Upper lobe of right lung (tissue), 1 donor: ENCODE data around the gene CYP2A6. TPM values are rescaled to one million over a fixed set of nuclear protein-coding genes. Genes with fewer than 3 reads are reported as not detected.
A peak's percentile ranks its signal among the peaks of the same experiment; 100 is the strongest.

Experiments
- ATAC-seq: fragments of 200-7000 bp; cut with Tn5 transposase; one replicate; pipeline ENCODE4 v1.9.1; 2020; ENCODE audit warnings: mild to moderate bottlenecking, moderate library complexity
- DNase-seq: peaks from one replicate; pipeline ENCODE4 v3.0.0-alpha.2; 2020
- H3K27ac ChIP-seq: fragments of 200-600 bp; one replicate; pipeline ENCODE4 v1.8.0; 2022
- H3K27me3 ChIP-seq: fragments of 200-600 bp; one replicate; pipeline ENCODE4 v1.8.0; 2022; ENCODE audit warnings: mild to moderate bottlenecking
- H3K36me3 ChIP-seq: fragments of 200-600 bp; one replicate; pipeline ENCODE4 v1.8.0; 2022
- H3K4me1 ChIP-seq: fragments of 200-600 bp; one replicate; pipeline ENCODE4 v1.8.0; 2022
- H3K4me3 ChIP-seq: fragments of 200-600 bp; one replicate; pipeline ENCODE4 v1.8.0; 2022; ENCODE audit warnings: mild to moderate bottlenecking
- H3K9me3 ChIP-seq: fragments of 200-600 bp; one replicate; pipeline ENCODE4 v1.8.0; 2022
- CTCF ChIP-seq: fragments of 200-600 bp; IDR thresholded peaks from one replicate; pipeline ENCODE4 v1.8.0; 2022; ENCODE audit warnings: antibody characterized with exemption
- intact Hi-C: fragments of 100-400 bp; cut with DNase I; formaldehyde crosslinking; loops from one replicate; pipeline ENCODE4 v1.11.0; 2022
- total RNA-seq: library from RNA; stranded (reverse); fragmentation: NEBNext Ultra II Directional; extraction: Animal tissue kit (Norgen Biotek cat#: 25700); gene quantifications from one replicate; pipeline ENCODE4 v1.2.1, GENCODE V29; 2021
- donor health status: DM: no; HTN: yes; CAD: no; lungs with severe emphysema.

Gene CYP2A6
- total RNA-seq, 1 donor from 2014 or later, result not detected

- intact Hi-C loops, result no loop called here
- Histone ChIP-seq H3K4me1 (peaks cover 79% of the 10 kb centered on the region), H3K27me3 (no peaks in the 10 kb centered on the region), H3K9me3 (no peaks in the 10 kb centered on the region), H3K36me3 (peaks cover 59% of the 10 kb centered on the region), H3K4me3 (no peak overlapping the region), H3K27ac (peak overlapping the region; percentile 92)
- DNase-seq (no peak), ATAC-seq (no peak)
- no peak for TF ChIP-seq CTCF
Observed at GRCh38 chr19:40808021-40808325, 42.3 kb downstream of the CYP2A6 start.

- intact Hi-C loops, result no loop called here
- H3K4me3 ChIP-seq, result no peak overlapping the region
Observed at GRCh38 chr19:40807147-40808020, 42.9 kb downstream of the CYP2A6 start.

GRCh38 chr19:40806423-40807146 lies 43.7 kb downstream of the CYP2A6 start:
- TF ChIP-seq CTCF, result peak; percentile 89
- ATAC-seq (peak; percentile 55), DNase-seq (peak; percentile 86)
- peaks cover 65% of the 10 kb centered on the region for H3K36me3 ChIP-seq
- H3K9me3 ChIP-seq, result no peaks in the 10 kb centered on the region
- intact Hi-C loops, result no loop called here
- no peaks in the 10 kb centered on the region for H3K27me3 ChIP-seq
- peak overlapping the region; percentile 92 for H3K27ac ChIP-seq
- H3K4me3 ChIP-seq, result peak overlapping the region; percentile 23
- H3K4me1 ChIP-seq, result peaks cover 79% of the 10 kb centered on the region

More at GRCh38 chr19:40807147-40808020, 42.9 kb downstream of the CYP2A6 start:
- H3K27me3 ChIP-seq, result no peaks in the 10 kb centered on the region
- TF ChIP-seq CTCF, result peak; percentile 24
- peak overlapping the region; percentile 92 for H3K27ac ChIP-seq
- peak; percentile 70 for DNase-seq
- H3K9me3 ChIP-seq, result no peaks in the 10 kb centered on the region
- peaks cover 59% of the 10 kb centered on the region for H3K36me3 ChIP-seq
- no peak for ATAC-seq
- peaks cover 79% of the 10 kb centered on the region for H3K4me1 ChIP-seq

- H3K4me3 ChIP-seq, result no peak overlapping the region
- intact Hi-C loops, result no loop called here
- no peaks in the 10 kb centered on the region for H3K27me3 ChIP-seq
- TF ChIP-seq CTCF, result no peak
- peaks cover 85% of the 10 kb centered on the region for H3K4me1 ChIP-seq
- no peaks in the 10 kb centered on the region for H3K9me3 ChIP-seq
- H3K27ac ChIP-seq, result peak overlapping the region; percentile 92
- DNase-seq (no peak), ATAC-seq (no peak)
- peaks cover 77% of the 10 kb centered on the region for H3K36me3 ChIP-seq
Observed at GRCh38 chr19:40805258-40805868, 44.9 kb downstream of the CYP2A6 start.

- H3K9me3 ChIP-seq, result no peaks in the 10 kb centered on the region
- H3K36me3 ChIP-seq, result peaks cover 77% of the 10 kb centered on the region
- H3K27ac ChIP-seq, result peak overlapping the region; percentile 92
- no peak for TF ChIP-seq CTCF
- no peaks in the 10 kb centered on the region for H3K27me3 ChIP-seq
- H3K4me1 ChIP-seq, result peaks cover 82% of the 10 kb centered on the region
- intact Hi-C loops, result no loop called here
- ATAC-seq (no peak), DNase-seq (peak; percentile 64)
- peak overlapping the region; percentile 96 for H3K4me3 ChIP-seq
Observed at GRCh38 chr19:40804783-40805242, 45.4 kb downstream of the CYP2A6 start.
